GM12872 (cell line): ENCODE measurements around the gene CDKAL1.

Source experiments
- CTCF ChIP-seq: IDR thresholded peaks from 3 replicates; pipeline ENCODE4 v1.5.1; 2011; ENCODE audit warnings: low read depth, mild to moderate bottlenecking, low read length, moderate library complexity; ENCODE audit not compliant: insufficient read depth

The CDKAL1 gene

DNA sequence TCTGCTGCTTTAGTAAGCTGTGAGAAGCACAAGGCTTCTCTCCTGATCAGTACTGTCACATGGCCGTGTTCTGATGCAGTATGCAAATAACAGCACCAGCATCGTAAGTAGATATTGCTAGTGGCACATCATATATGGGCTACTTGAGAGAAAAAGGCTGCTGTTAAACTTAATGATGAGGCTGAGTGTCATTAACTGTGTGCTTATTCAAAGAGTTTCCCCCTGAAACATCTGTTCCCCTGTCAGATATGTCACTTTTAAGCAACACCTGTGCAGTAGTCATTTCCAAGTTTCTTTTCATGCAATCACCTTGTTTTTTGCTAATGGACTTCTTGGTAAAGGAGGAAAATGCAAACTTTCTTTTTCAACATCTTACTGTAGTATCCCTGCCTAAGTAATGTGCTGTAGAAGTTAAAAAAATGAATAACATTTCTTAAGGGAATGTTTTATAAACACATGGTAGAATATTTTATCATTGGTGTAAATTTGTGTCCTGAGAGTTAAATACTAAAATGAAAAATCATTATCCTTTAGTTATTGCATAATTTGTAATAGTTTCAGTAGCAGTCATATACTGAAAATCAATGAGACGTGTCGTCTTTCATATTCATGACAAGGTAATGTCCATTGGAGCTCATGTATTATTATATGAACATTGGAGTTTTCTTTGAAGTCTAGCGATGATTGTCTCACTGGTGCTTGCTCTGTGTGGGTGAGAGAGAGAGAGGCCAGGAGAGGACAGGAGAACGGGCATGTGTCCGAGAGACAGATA is 366.3 kb downstream of the CDKAL1 start:
- TF ChIP-seq CTCF: no peak

GRCh38 chr6:20905377-20905776 is 371.1 kb downstream of the CDKAL1 start:
- no peak for TF ChIP-seq CTCF

- no peak for TF ChIP-seq CTCF
These were observed 372.7 kb downstream of the CDKAL1 start for GRCh38 chr6:20906945-20907344.

DNA sequence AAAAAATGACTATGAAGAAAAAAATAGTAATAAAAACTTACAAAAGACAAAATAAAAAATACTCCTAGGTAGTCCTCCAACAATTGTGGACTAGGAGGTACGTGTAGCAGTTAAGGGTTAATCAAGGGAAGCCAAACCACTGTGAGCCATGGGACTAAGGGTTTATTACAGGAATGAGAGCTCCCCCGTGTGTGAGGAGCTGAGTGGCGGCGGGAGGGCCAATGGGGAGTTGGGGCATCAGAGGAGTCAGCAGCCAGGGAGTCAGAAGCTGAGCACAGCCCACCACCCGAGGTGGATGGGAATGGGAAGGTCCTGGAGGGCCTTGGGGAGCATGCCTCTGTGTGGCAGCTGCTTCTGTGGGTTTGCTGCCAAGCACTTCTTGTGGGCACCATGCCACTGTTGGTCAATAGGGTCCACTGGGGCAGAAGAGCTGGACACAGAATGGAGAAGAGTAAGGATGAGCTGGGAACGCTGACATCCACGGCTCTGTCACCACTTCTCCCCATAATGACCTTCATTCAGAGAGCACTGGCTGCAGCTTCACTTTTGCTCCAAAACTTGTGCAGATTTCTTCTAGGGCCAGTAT is 373.3 kb downstream of the CDKAL1 start:
- TF ChIP-seq CTCF: no peak

DNA sequence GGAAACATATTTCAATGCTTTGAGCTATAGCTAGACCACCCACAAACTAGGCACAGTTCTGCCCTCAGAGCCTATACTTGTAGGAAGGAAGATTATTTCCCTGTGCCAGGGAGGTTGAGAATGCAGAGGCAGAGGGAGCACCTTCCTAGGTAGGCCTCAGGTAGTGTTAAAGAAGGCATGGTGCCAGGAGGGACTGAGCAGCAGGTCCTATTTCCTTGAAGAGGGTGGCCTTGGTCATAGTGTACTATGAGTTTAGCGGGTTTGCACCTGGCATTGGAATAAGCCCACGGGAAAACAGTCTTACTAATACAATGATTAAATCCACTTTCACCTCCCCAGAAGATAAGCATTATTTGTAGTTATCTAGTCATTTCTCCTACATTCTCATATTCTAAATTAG is 375.4 kb downstream of the CDKAL1 start:
- TF ChIP-seq CTCF: no peak

DNA sequence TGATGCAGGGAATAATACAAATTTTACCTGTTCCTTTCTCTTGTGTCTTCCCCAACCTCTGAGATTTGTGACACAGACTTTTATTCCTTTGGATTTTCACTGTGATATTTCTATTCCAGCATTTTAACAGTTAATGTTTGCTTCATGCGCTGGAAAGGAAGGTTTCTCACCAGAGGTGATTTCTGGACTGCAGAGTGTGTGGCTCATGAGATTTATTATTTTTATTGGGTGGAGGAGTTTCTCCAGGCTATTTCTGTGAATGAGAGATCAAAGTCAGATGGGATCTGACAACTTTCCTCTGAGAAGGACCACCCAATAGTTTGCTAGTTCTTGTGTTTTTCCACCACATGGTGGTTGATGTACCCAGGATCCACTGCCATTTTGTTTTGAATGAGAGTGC is 377.5 kb downstream of the CDKAL1 start:
- no peak for TF ChIP-seq CTCF

- no peak for TF ChIP-seq CTCF
These were observed 380.9 kb downstream of the CDKAL1 start for GRCh38 chr6:20915156-20915555.
